ENCODE data around the gene RYR2.
"Not testable (repeated sequence)": the region's sequence is repeated elsewhere in the genome, so short reads cannot be mapped to it uniquely, and the experiment has no call there.

RYR2 gene

GRCh38 chr1:237211031-237211430 is 169.0 kb downstream of the RYR2 start:
- DNase-seq = no peak

GRCh38 chr1:237211540-237211939 is 169.6 kb downstream of the RYR2 start:
- DNase-seq = no peak

GRCh38 chr1:237219751-237220642 is 178.0 kb downstream of the RYR2 start:
- no peak for DNase-seq

DNA sequence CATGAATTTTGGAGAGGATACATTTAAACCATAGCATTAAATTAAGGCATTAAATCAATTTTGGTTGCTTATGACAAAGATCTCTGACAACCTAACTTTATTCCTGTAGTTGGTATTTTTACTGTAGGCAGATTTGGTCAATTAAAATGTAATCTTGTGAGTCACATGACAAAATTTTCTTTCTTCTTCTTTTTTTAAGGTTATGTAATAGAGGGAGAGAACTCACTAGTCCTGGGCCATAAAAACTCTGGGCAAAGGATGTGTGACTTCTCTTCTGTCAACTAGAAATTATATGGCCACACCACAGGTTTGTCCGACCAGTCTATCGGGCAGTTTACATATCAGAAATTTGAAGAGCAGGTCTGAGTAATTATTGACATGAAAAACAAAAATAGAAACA is 181.4 kb downstream of the RYR2 start:
- no peak for DNase-seq

- no peak for DNase-seq
Observed at GRCh38 chr1:237226177-237226944, 184.4 kb downstream of the RYR2 start.

DNA sequence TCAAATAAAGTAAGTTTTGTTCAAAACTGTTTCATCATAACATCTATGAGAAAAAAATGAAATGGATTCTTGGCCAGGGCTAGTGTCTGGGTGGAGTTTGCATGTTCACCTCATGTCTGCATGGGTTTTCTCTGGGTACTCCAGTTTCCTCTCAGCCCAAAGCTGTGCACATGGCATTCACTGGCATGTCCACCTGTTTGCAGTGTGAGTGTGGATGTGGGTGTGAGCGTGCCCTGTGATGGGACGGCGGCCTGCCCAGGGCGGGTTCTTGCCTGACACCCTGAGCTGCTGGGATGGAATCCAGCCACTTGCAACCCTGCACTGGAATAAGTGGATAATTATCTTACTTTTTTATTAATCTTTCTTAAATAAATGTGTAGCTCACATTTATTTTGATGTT is 185.5 kb downstream of the RYR2 start:
- DNase-seq = no peak

GRCh38 chr1:237228421-237228820 is 186.4 kb downstream of the RYR2 start:
- DNase-seq = no peak

DNA sequence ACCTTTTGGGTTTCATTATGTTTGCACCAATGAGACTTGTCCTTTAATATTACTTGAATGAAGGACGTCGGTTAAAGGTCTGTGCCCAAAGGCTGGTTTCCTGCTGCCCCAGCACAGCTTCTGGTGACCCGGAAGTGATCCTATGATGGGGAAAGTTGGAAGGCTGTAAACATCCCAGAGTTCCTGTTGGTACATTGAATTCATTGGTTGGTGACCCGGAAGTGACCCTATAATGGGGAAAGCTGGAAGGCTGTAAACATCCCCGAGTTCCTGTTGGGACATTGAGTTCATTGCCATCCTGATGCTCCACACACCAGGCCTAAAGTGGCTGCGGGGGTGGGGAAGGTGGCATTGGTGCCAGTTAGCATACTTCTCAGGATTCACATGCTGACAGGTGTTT is 187.3 kb downstream of the RYR2 start:
- no peak for DNase-seq

- no peak for DNase-seq
Observed at GRCh38 chr1:237232501-237232900, 190.5 kb downstream of the RYR2 start.

DNA sequence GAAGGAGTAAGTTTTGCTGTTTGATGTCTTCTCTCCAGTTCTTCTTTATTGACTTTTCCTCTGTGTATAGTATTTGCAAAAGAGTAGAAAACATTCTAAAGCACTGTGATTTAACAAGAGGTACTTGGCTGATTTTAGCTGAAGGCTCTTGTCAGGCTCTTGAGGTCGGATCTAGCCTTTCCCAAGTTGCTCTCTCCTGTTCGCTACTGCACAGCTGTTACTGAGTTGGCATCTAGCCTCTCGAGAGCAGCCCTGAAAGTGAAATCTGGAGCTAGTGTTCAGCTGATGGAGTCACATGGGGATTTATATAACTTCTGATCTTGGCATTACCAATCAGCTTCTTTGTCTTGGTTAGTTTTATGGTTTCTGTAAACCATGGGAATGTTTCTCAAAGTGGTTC is 193.1 kb downstream of the RYR2 start:
- DNase-seq = no peak

DNA sequence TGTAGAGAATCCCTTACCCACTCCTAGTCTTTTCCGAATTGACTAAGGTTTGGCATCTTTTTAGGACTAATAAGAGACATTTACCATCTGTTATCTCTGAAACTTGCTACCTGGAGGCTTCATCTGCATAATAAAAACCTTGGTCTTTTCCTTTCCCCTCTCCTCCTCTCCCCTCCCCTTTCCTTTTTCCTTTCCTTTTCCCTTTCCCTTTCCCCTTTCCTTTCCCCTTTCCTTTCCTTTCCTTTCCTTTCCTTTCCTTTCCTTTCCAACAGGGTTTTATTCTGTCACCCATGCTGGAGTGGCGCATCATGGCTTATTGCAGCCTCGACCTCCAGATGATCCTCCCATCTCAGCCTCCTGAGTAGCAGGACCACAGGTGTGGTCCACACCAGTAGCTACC is 195.7 kb downstream of the RYR2 start:
- no peak for DNase-seq

DNA sequence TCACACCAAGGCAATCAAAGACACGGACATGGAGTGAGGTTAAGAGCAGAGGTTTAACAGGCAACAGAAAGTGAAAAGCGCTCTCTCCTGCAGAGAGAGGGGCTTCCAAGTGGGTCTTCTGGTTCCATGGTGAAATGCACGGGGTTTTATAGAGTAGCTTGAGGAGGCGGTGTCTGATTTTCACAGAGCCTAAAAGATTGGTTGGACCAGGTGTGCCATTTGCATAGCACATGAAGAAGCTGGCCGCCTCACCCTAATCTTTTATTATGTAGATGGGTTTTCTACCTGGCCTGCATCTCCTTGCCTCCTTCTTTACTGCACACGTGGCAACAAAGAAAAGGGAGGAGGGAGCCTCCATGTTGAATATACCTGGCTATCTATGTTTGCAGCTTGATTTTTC is 197.3 kb downstream of the RYR2 start:
- DNase-seq = no peak

DNA sequence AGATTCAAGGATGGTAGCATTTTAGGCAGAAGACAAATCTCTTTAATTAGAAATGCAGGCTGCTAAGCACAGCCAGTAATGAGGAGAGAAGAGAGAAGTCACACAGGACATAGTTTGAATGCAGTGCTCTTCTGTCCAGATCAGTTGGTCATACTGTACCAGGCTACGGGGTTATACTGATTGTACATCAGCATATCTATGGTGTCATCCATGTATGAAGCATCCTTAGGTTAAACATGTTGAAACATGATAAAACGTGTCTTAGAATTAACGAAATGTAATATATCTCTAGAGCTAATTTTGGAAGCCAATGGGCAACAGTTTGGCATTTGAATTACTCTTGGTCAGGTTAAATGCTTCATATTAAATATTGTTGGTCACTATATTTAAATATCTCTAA is 199.1 kb downstream of the RYR2 start:
- DNase-seq = no peak

DNA sequence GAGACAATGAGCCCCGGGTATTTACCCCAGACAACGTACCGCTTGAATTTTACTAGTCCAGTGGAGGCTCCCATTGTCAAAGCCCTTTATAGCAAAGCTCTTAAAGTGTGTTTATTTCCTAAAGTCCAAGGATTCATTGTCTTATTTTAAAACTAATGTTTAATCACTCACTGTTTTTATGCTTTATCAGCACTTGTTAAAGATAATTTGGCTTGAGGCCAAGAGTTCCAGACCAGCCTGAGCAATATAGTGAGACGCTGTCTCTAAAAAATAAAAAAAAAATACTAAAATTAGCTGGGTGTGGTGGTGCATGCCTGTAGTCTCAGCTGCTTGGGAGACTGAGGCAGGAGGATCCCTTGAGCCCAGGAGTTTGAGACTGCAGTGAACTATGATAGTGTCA is 202.8 kb downstream of the RYR2 start:
- DNase-seq = no peak

- no peak for DNase-seq
Observed at GRCh38 chr1:237247442-237247841, 205.5 kb downstream of the RYR2 start.

GRCh38 chr1:237249120-237249519 is 207.1 kb downstream of the RYR2 start:
- DNase-seq = no peak

DNA sequence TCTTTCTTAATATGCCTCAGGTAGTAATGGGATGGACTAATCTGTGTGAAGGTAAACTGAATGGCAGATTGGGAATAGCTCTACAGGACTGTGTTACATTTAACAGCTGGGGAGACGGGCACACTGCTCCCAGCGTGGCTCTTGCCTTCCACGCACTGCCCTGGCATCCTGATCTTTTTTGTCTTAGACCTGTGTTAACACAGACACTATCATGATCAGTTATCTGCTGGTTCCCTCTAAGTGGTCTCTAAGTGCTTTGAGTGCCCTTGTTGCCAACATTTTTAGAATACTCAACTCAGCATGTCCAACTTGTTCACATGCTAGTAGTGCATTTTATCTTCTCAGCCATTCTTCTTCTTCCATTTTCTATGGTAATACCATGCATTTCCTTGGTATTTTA is 208.1 kb downstream of the RYR2 start:
- no peak for DNase-seq

DNA sequence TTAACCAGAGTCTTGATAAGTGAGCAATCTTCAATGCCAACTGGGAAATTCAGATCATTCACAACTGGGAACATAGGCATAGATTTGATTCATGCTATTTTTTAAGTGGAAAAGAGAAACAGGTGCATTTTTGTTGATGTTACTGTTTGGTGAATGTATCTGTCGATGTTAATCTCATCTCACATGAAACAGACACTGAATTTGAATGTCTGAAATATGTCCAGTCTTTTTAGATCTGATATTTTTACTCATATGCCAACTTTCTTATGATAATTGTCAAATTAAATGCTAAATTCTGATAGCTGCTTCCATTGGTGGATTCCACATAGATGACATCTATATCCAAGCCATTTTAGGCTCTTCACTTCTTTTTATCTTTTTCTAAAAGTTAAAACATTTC is 213.1 kb downstream of the RYR2 start:
- DNase-seq = no peak

- DNase-seq = no peak
Observed at GRCh38 chr1:237258871-237259270, 216.9 kb downstream of the RYR2 start.

GRCh38 chr1:237261198-237261597 is 219.2 kb downstream of the RYR2 start:
- DNase-seq = no peak

DNA sequence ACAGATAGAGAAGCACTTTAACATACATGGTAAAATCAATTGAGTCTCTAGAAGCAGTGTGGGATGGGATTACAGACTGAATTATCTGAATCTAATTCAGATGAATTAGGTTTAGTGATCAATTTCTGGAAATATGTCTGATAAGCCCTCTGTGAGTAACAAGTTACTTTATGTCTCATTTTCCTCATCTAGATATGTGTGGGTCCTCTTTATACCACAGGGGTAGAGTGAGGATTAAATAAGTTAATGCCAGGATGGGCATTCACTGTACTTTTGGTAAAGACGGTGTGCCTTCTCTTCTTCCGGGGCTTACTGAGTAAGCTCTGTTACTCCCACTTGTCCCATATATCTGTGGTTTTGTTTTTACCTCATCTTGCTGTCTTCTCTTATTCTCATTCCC is 225.8 kb downstream of the RYR2 start:
- DNase-seq = no peak

- no peak for DNase-seq
Observed at GRCh38 chr1:237269938-237270337, 228.0 kb downstream of the RYR2 start.

DNA sequence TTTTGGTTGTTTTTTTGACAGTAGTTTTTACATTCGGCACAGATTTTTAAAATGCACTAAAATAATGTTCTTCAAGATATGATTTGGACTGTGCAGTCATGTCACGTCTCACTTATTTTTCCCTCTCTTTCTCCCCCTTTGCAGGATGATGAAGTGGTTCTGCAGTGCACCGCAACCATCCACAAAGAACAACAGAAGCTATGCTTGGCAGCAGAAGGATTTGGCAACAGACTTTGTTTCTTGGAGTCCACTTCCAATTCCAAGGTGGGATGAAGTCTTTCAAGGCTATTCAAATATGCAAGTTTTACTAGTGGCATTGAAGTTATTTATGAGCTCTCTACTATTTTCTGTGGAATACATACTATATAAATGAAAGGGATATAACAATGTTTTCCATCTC is 228.4 kb downstream of the RYR2 start:
- DNase-seq = no peak

- DNase-seq = not testable (repeated sequence)
Observed at GRCh38 chr1:237277994-237278393, 236.0 kb downstream of the RYR2 start.

Measured in NCI-H1417 treated with DMSO at 0.1 percent for 48 hours (cell line).